HG03025 (cell line): ENCODE measurements around the gene LRFN3.
"Not testable (repeated sequence)": the region's sequence is repeated elsewhere in the genome, so short reads cannot be mapped to it uniquely, and the experiment has no call there.

Experiments used
- ATAC-seq: cut with Tn5 transposase; IDR thresholded peaks from one replicate; pipeline ENCODE4 v1.9.1; 2021; ENCODE audit warnings: mild to moderate bottlenecking, moderate library complexity; ENCODE audit not compliant: unreplicated experiment, low FRiP score

Gene LRFN3

GRCh38 chr19:35966771-35967170, 30.6 kb downstream of the LRFN3 start:
- no peak for ATAC-seq

GRCh38 chr19:35973487-35973886, 37.3 kb downstream of the LRFN3 start:
- no peak for ATAC-seq

DNA sequence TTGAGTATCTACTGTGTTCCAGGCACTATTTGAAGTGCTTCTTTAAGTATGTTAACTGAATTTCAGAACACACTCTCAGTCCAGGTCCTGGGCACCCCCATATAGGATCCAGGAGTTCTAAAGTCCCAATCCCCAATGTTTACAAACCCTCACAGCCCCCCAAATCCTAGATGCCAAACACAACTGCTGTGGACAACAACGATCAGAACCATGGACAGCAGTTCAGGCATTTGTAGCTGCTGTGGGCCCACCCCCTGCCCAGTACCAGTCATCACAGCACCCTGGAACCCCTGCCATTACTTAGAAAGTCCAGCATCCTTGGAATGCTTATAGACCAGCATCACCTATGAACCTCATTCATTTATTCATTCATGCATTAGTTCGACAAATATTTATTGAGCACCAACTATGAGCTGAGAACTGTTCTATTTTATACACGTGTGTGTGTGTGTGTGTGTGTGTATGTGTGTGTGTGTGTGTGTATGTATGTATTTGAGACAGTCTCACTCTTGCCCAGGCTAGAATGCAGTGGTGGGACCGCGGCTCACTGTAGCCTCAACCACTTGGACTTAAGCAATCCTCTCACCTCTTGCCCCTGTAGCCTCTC, 39.5 kb downstream of the LRFN3 start:
- ATAC-seq, result no peak

- no peak for ATAC-seq
Observed at GRCh38 chr19:35977446-35978222, 41.5 kb downstream of the LRFN3 start.

DNA sequence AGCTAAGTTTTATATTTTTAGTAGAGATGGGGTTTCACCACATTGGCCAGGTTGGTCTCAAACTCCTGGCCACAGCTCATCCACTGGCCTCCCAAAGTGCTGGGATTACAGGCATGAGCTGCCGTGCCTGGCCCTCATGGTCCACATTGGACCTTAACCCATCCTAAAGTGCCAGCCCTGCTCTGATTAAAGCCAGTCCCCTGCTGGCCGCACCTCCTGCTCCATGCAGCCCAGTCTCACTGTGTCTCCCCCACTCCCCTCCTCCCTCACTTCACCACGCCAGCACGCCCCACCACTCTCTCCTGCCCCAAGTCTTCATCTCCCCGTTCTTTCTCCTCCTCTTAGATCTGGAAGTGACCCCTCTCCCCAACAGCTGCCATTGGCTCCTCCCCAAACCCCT, 42.1 kb downstream of the LRFN3 start:
- no peak for ATAC-seq

DNA sequence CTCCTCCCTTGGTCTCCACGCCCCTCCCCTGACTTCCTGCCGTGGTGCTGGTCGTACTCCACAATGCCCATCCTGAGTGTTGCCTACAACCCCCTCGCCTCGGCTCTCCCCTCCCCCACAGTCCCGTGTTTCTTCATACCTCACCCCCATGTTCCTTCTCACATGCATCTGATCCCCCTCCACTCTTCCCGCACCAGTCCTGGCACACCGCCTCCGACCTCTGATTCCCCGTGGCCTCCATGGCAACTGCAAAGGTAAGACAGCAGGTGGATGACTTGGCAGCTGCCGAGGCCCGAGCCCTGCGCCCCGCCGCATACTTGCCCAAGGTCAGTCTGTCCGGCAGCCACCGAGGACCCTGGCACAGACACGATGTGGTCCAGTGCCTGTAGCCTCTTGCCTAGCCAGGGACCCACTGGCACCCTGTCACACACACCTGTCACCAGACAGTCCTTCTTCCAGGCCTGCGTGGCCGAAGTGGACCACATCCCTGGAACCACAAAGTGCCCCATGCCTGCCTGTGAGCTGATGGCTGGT, 42.7 kb downstream of the LRFN3 start:
- ATAC-seq, result no peak

- ATAC-seq, result not testable (repeated sequence)
Observed at GRCh38 chr19:35980997-35981396, 44.8 kb downstream of the LRFN3 start.

GRCh38 chr19:35983177-35983576, 47.0 kb downstream of the LRFN3 start:
- ATAC-seq, result no peak

DNA sequence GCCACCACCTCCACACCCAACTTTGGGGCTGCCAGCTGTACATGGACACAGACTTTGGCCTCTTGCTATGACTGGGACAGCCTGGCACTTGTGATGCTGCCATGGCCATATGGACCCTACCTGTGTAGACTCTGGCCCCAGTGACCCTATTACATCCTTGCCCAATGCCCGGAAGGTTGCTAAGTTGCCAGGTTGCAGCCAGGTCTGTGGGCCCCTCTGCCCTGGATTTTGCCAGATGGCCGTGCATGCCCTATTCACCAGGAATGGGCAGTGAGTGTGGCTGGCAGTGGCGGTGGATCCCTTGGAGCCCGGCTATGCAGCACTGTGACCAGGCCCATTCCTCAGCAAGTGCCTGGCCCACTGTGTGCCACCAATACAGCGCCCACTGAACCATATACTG, 49.9 kb downstream of the LRFN3 start:
- no peak for ATAC-seq

DNA sequence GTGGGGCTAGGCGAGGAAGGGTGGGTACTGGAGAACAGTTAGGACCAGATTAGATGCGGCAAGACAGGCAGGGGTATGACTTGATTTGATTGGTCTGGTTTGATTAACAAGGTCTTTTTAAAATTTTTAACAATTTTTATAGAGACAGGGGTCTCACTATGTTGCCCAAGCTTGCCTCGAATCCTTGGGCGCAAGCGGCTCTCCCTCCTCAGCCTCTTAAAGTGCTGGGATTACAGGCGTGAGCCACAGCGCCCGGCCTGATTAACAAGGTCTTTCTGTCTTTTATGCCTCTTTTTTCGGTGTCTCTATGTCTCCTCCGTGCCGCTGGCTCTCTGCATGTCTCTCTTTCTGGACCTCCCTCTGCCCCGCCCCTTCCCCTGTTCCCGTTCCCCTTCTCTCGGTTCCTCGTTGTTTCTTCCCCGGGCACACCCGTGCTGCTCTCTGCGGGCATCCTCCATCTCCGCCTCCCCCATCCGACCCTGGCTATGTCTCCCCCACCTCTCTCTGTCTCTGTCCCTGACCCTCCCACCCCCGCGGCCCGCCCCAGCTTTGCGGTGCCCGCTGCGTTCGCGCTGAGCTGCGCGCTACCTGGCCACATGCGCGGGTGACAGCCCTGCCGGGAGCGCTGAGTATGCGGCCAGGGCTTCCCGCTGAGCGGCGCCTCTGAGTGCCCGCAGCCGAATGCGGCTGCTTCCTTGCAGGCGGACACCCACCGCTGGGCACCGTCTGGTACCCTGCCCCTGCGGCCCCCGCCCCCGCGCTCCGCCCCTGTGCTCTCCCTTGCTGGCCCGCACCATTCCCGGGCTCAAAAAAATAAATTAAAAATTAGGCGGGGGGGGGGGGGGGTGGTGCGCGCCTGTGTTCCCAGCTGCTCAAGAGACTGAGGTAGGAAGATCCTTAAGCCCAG, 50.7 kb downstream of the LRFN3 start:
- no peak for ATAC-seq

DNA sequence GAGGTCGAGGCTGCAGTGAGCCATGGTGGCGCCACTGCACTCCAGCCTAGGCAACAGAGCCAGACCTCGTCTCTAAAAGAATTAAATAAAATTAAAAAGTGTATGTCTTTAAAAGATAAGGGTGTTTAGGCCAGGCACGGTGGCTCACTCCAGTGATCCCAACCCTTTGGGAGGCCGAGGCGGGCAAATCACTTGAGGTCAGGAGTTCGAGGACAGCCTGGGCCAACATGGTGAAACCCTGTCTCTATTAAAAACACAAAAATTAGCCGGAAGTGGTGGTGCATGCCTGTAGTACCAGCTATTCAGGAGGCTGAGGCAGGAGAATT, 51.4 kb downstream of the LRFN3 start:
- no peak for ATAC-seq

- ATAC-seq, result no peak
Observed at GRCh38 chr19:35988824-35989223, 52.6 kb downstream of the LRFN3 start.

DNA sequence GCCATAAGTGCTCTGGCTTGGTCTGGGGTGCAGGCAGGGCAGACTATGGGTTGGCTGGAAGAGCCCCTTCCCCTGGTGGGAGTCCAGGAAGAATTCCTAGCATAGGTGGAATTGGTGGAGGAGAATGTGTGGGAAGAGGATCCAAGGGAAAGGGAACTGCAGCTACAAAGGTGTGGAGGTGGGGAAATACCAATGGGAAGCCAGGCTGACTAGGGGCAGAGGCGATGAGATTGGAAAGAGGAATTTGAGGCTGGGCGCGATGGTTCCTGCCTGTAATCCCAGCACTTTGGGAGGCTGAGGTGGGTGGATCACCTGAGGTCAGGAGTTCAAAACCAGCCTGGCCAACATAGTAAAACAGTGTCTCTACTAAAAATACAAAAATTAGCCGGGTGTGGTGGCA, 54.0 kb downstream of the LRFN3 start:
- no peak for ATAC-seq

DNA sequence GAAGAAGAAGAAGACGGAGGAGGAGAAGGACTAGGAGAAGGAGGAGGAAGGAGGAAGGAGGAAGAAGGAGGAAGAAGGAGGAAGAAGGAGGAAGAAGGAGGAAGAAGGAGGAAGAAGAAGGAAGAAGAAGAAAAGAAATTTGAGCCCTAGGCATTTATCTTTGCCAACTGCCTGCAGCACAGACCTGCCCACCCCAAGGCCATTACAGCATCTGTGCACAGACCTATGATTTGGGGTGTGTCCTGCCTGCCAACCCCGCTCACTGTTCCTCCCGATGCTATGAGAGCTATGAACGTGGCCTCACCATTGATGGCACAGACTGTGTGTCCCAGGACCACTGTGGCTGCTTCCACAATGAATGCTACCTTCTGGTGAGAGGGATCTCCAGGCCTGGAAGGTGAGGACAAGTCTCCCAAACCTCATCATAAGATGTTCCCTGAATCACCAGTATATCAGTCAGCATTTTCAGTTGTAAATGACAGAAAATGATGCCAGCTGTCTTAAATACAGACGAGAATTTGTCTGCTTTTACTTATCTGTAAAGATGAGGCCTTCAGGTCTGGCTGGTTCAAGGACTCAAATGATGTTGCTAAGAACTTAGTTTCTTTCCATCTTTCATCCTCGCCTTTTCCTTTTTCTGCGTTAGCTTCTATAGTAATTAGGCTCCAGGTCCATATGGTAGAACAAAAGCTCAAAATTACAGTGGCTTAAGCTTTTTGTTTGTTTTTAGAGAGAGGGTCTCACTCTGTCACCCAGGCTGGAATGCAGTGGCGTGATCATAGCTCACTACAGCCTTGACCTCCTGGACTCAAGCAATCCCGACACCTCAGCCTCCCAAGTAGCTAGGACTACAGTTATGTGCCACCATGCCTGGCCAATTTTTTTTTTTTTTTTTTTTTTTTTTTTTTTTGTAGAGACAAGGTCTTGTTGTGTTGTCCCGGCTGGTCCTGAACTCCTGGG, 54.9 kb downstream of the LRFN3 start:
- ATAC-seq, result no peak

DNA sequence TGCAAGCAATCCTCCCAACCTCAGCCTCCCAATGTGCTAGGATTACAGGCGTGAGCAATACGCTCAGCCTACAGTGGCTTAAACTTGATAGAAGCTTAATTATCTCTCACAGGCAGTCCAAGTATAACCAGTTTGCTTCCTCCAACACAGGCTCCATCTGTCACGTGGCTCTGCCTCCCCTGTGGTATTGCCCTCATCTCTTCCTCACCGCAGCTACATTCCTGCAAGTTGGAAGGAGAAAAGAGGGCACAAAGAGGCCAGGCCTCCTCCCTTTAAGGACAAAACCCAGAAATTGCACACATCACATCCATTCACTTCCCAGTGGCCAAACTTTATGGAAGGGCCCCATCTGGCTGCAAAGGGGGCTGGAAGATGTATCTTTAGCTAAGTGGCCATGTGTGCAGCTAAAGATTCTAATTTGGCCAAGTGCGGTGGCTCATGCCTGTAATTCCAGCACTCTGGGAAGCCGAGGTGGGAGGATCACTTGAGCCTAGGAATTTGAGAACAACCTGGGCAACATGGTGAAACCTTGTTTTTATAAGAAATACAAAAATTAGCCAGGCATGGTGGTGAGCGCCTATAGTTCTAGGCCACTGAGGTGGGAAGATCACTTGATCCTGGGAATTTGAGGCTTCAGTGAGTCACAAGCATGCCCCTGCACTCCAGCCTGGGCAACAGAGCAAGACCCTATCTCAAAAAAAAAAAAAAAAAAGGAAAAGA, 55.7 kb downstream of the LRFN3 start:
- no peak for ATAC-seq

GRCh38 chr19:35992907-35993765, 57.0 kb downstream of the LRFN3 start:
- ATAC-seq, result no peak

DNA sequence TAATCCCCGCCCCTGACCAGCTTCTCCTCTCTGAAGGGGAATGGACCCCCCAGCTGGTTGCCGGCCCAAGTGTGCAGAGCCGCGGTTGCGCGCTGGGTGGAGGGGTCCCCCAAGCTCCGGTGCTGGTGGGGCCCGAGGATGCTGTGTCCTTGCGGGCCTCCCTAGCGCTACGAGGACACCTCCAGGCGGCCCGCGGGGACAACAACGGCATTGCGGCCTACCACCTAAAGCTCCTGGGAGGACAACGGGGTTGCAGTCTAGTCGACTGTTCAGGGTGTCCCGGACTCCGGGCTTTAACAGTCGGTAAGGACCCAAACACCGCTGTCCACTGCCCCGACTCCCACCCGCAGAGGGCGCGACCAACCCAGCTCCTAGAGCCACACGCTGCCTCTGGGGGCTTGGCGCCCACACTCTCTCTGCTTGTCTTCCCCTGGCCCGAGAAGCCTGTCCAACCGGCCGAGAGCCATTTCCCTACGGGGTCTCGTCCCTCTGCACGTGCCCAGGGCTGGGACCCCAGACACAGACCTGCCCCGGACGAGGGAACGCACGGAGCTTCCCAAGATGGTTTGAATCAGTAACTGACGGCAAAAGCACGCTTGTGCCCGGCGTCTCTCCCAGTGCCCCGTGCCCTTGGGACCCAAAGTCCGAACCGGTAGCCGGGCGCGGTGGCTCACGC, 57.9 kb downstream of the LRFN3 start:
- no peak for ATAC-seq
